Lower leg skin (tissue), 4 donors: ENCODE data around the gene RIC3. TPM values are rescaled to one million over a fixed set of nuclear protein-coding genes. Genes with fewer than 3 reads are reported as not detected.

ENCODE experiments used
- DNase-seq, 2 donors: peaks; one replicate each; pipeline ENCODE4 v3.0.0-alpha.2; 2019; ENCODE audit warnings: low spot score in 2 of 2
- H3K4me3 ChIP-seq: fragments of 200-600 bp; sonication (generic); 2 replicates; pipeline ENCODE4 v1.5.1; 2017; ENCODE audit warnings: mild to moderate bottlenecking, low read depth; ENCODE audit not compliant: poor library complexity, severe bottlenecking
- POLR2A ChIP-seq, 2 donors: fragments of 450-650 bp; IDR thresholded peaks; one replicate each; pipeline ENCODE4 v1.6.1; 2016 to 2017; ENCODE audit warnings: antibody characterized with exemption in 2 of 2, mild to moderate bottlenecking in 1 of 2, moderate library complexity in 1 of 2
- WGBS, 2 donors: methylation state at CpG; one replicate each; pipeline ENCODE4 v1.1.5; 2018; 5-methylcytosine and 5-hydroxymethylcytosine counted together
- intact Hi-C: fragments of 100-400 bp; cut with DNase I; formaldehyde crosslinking; loops from one replicate; pipeline ENCODE4 v1.15.0; 2023; ENCODE audit warnings: low total_unique reads
- total RNA-seq, 4 donors: library from RNA; depleted of rRNA; stranded (reverse); fragments of >200 nt; gene quantifications; one replicate each; pipeline ENCODE4 v1.1.0, GENCODE V29; 2016
- TF ChIP-seq, protein P1 (sequence below), 3 donors: fragments of 450-650 bp; IDR thresholded peaks; one replicate each; pipeline ENCODE4 v1.5.1; 2016; ENCODE audit warnings: antibody characterized with exemption in 3 of 3, mild to moderate bottlenecking in 3 of 3, moderate library complexity in 2 of 3

RIC3 gene
- total RNA-seq, 4 donors from 2014 or later = 13.7 to 39.3 (median 18.3) TPM

DNA sequence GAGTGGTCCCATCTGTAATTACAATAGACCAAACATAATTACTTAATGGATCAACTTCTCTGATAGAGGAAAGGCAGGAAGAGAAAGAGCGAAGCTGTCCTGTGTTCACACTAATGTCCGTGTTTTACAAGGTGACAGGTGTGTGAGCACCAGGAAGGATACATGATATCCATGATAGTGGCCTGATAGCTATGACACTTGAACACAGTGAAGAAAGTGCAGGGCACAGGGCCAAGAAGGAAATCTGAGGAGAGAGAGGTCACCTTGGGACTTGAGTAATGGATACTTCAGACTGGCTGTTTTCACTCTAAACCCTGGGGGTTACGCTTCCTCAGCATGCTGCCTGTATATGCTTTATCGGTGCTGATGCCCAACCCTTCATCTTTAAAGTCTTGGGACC, 58.4 kb downstream of the RIC3 start:
- 91 to 97% methylated on average over 4 of the region's 4 CpGs for WGBS, 2 donors
- intact Hi-C loops = no loop called here
- DNase-seq = no peak
- no peak overlapping the region for H3K4me3 ChIP-seq
- TF ChIP-seq, protein P1, sequence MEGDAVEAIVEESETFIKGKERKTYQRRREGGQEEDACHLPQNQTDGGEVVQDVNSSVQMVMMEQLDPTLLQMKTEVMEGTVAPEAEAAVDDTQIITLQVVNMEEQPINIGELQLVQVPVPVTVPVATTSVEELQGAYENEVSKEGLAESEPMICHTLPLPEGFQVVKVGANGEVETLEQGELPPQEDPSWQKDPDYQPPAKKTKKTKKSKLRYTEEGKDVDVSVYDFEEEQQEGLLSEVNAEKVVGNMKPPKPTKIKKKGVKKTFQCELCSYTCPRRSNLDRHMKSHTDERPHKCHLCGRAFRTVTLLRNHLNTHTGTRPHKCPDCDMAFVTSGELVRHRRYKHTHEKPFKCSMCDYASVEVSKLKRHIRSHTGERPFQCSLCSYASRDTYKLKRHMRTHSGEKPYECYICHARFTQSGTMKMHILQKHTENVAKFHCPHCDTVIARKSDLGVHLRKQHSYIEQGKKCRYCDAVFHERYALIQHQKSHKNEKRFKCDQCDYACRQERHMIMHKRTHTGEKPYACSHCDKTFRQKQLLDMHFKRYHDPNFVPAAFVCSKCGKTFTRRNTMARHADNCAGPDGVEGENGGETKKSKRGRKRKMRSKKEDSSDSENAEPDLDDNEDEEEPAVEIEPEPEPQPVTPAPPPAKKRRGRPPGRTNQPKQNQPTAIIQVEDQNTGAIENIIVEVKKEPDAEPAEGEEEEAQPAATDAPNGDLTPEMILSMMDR (IDR thresholded peaks at IDR 0.05) = no peak
- TF ChIP-seq POLR2A (IDR thresholded peaks at IDR 0.05) = no peak

DNA sequence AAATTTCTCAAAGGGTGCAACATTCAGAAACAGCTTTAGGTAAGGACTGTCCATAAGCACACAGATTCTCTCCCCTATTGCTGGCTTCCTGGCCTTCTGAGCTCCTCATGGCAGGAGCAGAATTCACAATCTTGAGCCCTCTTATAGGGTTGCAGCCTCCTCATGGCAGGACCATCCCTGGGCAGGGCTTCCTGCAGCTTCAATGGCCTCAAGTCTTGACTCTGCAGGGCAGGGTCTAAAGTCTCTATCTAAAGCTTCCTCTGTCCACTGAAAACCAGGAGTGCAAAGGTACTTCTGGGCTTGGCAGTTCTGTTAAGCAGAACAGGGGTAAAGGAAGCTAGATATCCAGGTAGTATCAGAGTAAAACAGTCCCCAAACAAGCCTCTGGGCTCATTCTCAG, 59.1 kb downstream of the RIC3 start:
- intact Hi-C loops = no loop called here
- H3K4me3 ChIP-seq = no peak overlapping the region
- TF ChIP-seq, protein P1 (IDR thresholded peaks at IDR 0.05) = no peak
- TF ChIP-seq POLR2A (IDR thresholded peaks at IDR 0.05) = no peak

GRCh38 chr11:8108421-8108820, 60.4 kb downstream of the RIC3 start:
- intact Hi-C loops = no loop called here
- H3K4me3 ChIP-seq = no peak overlapping the region
- WGBS, 2 donors = 87 to 90% methylated on average over 2 of the region's 2 CpGs
- no peak for DNase-seq
- TF ChIP-seq, protein P1 (IDR thresholded peaks at IDR 0.05) = no peak
- TF ChIP-seq POLR2A (IDR thresholded peaks at IDR 0.05) = no peak

More for the DNA sequence above, 59.1 kb downstream of the RIC3 start:
- no peak for DNase-seq

DNA sequence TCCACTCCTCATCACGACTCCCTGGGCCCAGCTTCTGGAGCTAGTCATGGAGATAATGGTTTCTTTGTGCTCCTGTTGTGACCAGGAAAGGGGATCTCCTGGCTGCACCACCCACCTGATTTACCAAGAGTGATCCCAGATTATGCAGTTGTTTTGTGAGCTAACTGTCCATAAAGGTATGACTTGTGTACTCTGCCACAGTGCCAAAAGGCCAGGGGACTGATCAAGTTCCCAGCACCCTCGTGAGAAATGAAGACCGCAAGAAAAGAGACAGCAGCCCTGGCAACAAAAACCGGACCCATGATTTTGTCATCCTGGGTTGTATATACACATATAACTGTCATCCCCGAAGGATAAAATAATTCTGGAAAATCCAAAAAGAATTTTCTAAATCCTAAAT, 61.2 kb downstream of the RIC3 start:
- TF ChIP-seq, protein P1 (IDR thresholded peaks at IDR 0.05) = no peak
- TF ChIP-seq POLR2A (IDR thresholded peaks at IDR 0.05) = no peak
- no peak for DNase-seq
- H3K4me3 ChIP-seq = no peak overlapping the region
- intact Hi-C loops = no loop called here
- WGBS, 2 donors = 84% methylated on average over 5 of the region's 5 CpGs

DNA sequence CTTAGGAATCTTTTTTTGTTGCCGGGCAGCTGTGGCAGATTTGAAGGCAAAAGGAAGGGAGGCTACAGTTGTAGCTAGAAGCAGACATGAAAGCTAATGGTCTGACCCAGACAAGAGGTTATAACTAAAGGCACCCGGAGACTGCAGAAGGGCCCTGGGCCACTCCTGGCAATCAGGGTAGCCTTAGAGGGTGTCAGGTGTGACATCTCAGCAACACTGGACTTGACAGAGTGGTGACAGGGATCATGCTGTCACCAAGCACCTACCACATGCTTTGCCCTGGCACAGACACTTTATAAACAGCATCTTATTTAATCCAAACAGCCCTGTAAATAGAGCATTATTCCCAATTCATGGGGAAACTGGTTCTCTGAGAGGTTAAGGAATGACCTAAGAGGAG, 62.1 kb downstream of the RIC3 start:
- no peak for TF ChIP-seq POLR2A (IDR thresholded peaks at IDR 0.05)
- TF ChIP-seq, protein P1 (IDR thresholded peaks at IDR 0.05) = no peak
- intact Hi-C loops = no loop called here
- 88 to 98% methylated on average over 2 of the region's 2 CpGs for WGBS, 2 donors
- no peak for DNase-seq
- H3K4me3 ChIP-seq = no peak overlapping the region

GRCh38 chr11:8105666-8106065, 63.2 kb downstream of the RIC3 start:
- TF ChIP-seq, protein P1 (IDR thresholded peaks at IDR 0.05) = no peak
- no peak for TF ChIP-seq POLR2A (IDR thresholded peaks at IDR 0.05)
- 85 to 87% methylated on average over 3 of the region's 3 CpGs for WGBS, 2 donors
- DNase-seq = no peak
- intact Hi-C loops = no loop called here
- no peak overlapping the region for H3K4me3 ChIP-seq
